HepG2 (cell line): ENCODE results near the gene AKAP6. TPM values are rescaled to one million over a fixed set of nuclear protein-coding genes. Genes with fewer than 3 reads are reported as not detected.

ENCODE experiments used
- CBX5 ChIP-seq: sonication (generic); formaldehyde crosslinking; IDR thresholded peaks from 2 replicates; pipeline ENCODE4 v1.4.0; 2020; ENCODE audit warnings: missing genetic modification reagents, borderline replicate concordance
- GATAD2A ChIP-seq: IDR thresholded peaks from 2 replicates; pipeline ENCODE4 v1.6.1; 2016
- LCORL ChIP-seq, 2 experiments: fragments of 450-650 bp in 1 of 2; sonication (generic) in 1 of 2; formaldehyde crosslinking in 1 of 2; IDR thresholded peaks; 2 replicates each; pipeline versions ENCODE4 v1.5.0 to v1.6.1; 2017 to 2020; ENCODE audit warnings: antibody characterized with exemption in 1 of 2, missing genetic modification reagents in 1 of 2
- MAFF ChIP-seq: IDR thresholded peaks from 2 replicates; pipeline ENCODE4 v1.6.1; 2011; ENCODE audit warnings: low read depth, low read length, improper control_type of control experiment
- MED13 ChIP-seq: sonication (generic); formaldehyde crosslinking; IDR thresholded peaks from 2 replicates; pipeline ENCODE4 v1.5.0; 2020; ENCODE audit warnings: missing genetic modification reagents
- MED8 ChIP-seq: sonication (generic); formaldehyde crosslinking; IDR thresholded peaks from 2 replicates; pipeline ENCODE4 v1.8.1; 2023; ENCODE audit warnings: mild to moderate bottlenecking, missing genetic modification reagents; ENCODE audit not compliant: insufficient replicate concordance
- PITX1 ChIP-seq: sonication (generic); formaldehyde crosslinking; IDR thresholded peaks from 2 replicates; pipeline ENCODE4 v1.5.1; 2020; ENCODE audit warnings: mild to moderate bottlenecking, missing genetic modification reagents
- RERE ChIP-seq: IDR thresholded peaks from 2 replicates; pipeline ENCODE4 v1.6.1; 2016; ENCODE audit warnings: low read depth, missing genetic modification reagents, missing compliant biosample characterization
- SOX6 ChIP-seq, 2 experiments: fragments of 450-650 bp in 1 of 2; sonication (generic) in 1 of 2; formaldehyde crosslinking in 1 of 2; IDR thresholded peaks; 2 replicates each; pipeline versions ENCODE4 v1.4.0 to v1.6.1; 2017 to 2020; ENCODE audit warnings: antibody characterized with exemption in 1 of 2, mild to moderate bottlenecking in 1 of 2, missing genetic modification reagents in 1 of 2
- TARDBP ChIP-seq: sonication (generic); formaldehyde crosslinking; IDR thresholded peaks from 2 replicates; pipeline ENCODE4 v1.8.0; 2022; ENCODE audit warnings: mild to moderate bottlenecking, missing genetic modification reagents
- TFDP1 ChIP-seq: IDR thresholded peaks from 2 replicates; pipeline ENCODE4 v1.6.1; 2016; ENCODE audit warnings: missing compliant biosample characterization, missing genetic modification reagents, borderline replicate concordance
- ZFP62 ChIP-seq: sonication (generic); formaldehyde crosslinking; IDR thresholded peaks from 2 replicates; pipeline ENCODE4 v1.4.0; 2020; ENCODE audit warnings: missing genetic modification reagents
- ZNF20 ChIP-seq: sonication (generic); formaldehyde crosslinking; IDR thresholded peaks from 2 replicates; pipeline ENCODE4 v1.4.0; 2020; ENCODE audit warnings: mild to moderate bottlenecking, moderate library complexity, missing genetic modification reagents
- ZNF564 ChIP-seq: sonication (generic); formaldehyde crosslinking; IDR thresholded peaks from 2 replicates; pipeline ENCODE4 v1.8.1; 2023; ENCODE audit warnings: mild to moderate bottlenecking, missing genetic modification reagents
- polyA plus RNA-seq, 8 experiments: library from polyadenylated mRNA; depleted of rRNA in 3 of 8; stranded (reverse) in 7 of 8; unstranded in 1 of 8; fragments of >200 nt; fragmentation: Illumina TruSeq in 4 of 8; extraction: Trizol in 4 of 8; gene quantifications; 2 replicates each; pipeline versions ENCODE4 v1.2.1 to v1.2.3, GENCODE V29; 2011 to 2016; ENCODE audit warnings: low read depth in 4 of 8, missing spikeins in 1 of 8, mixed read lengths in 1 of 8; ENCODE audit not compliant: insufficient read depth in 1 of 8
- total RNA-seq, 5 experiments: library from RNA; depleted of rRNA; stranded (reverse); fragments of >200 nt; fragmentation: Illumina TruSeq; extraction: Trizol; gene quantifications; 2 replicates each; pipeline ENCODE4 v1.2.3, GENCODE V29; 2016; ENCODE audit warnings: low read depth in 1 of 5
- TF ChIP-seq, protein P1 (sequence below): sonication (generic); formaldehyde crosslinking; IDR thresholded peaks from 2 replicates; pipeline ENCODE4 v1.9.0; 2021; ENCODE audit warnings: mild to moderate bottlenecking, missing genetic modification reagents
- TF ChIP-seq, protein P2 (sequence below): IDR thresholded peaks from 2 replicates; pipeline ENCODE4 v1.6.1; 2016; ENCODE audit warnings: missing genetic modification reagents, missing compliant biosample characterization

The AKAP6 gene
- total and polyA plus RNA-seq, 2 of the 13 experiments (the other 11 are each of a cell fraction or from before 2014, with no cell fraction given): 1.4 TPM

- no peak for TF ChIP-seq RERE (CRISPR knock-in tag)
- no peak for TF ChIP-seq ZNF564 (CRISPR knock-in tag)
- TF ChIP-seq GATAD2A: 0 out of 2 replicates have a peak, but pooled peaks have one; percentile 18
- no peak for TF ChIP-seq SOX6 (IDR thresholded peaks at IDR 0.05)
- no peak for TF ChIP-seq SOX6 (CRISPR knock-in tag; IDR thresholded peaks at IDR 0.05)
- TF ChIP-seq TFDP1: no peak
- TF ChIP-seq MAFF: no peak
- TF ChIP-seq, protein P1, sequence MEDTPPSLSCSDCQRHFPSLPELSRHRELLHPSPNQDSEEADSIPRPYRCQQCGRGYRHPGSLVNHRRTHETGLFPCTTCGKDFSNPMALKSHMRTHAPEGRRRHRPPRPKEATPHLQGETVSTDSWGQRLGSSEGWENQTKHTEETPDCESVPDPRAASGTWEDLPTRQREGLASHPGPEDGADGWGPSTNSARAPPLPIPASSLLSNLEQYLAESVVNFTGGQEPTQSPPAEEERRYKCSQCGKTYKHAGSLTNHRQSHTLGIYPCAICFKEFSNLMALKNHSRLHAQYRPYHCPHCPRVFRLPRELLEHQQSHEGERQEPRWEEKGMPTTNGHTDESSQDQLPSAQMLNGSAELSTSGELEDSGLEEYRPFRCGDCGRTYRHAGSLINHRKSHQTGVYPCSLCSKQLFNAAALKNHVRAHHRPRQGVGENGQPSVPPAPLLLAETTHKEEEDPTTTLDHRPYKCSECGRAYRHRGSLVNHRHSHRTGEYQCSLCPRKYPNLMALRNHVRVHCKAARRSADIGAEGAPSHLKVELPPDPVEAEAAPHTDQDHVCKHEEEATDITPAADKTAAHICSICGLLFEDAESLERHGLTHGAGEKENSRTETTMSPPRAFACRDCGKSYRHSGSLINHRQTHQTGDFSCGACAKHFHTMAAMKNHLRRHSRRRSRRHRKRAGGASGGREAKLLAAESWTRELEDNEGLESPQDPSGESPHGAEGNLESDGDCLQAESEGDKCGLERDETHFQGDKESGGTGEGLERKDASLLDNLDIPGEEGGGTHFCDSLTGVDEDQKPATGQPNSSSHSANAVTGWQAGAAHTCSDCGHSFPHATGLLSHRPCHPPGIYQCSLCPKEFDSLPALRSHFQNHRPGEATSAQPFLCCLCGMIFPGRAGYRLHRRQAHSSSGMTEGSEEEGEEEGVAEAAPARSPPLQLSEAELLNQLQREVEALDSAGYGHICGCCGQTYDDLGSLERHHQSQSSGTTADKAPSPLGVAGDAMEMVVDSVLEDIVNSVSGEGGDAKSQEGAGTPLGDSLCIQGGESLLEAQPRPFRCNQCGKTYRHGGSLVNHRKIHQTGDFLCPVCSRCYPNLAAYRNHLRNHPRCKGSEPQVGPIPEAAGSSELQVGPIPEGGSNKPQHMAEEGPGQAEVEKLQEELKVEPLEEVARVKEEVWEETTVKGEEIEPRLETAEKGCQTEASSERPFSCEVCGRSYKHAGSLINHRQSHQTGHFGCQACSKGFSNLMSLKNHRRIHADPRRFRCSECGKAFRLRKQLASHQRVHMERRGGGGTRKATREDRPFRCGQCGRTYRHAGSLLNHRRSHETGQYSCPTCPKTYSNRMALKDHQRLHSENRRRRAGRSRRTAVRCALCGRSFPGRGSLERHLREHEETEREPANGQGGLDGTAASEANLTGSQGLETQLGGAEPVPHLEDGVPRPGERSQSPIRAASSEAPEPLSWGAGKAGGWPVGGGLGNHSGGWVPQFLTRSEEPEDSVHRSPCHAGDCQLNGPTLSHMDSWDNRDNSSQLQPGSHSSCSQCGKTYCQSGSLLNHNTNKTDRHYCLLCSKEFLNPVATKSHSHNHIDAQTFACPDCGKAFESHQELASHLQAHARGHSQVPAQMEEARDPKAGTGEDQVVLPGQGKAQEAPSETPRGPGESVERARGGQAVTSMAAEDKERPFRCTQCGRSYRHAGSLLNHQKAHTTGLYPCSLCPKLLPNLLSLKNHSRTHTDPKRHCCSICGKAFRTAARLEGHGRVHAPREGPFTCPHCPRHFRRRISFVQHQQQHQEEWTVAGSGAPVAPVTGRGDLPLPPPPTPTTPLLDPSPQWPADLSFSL: 0 out of 2 replicates have a peak, but pooled peaks have one; percentile 27
- no peak for TF ChIP-seq MED13 (CRISPR knock-in tag)
- no peak for TF ChIP-seq TARDBP (CRISPR knock-in tag)
- no peak for TF ChIP-seq CBX5 (CRISPR knock-in tag)
- TF ChIP-seq ZNF20: no peak
- TF ChIP-seq ZFP62: no peak
- TF ChIP-seq LCORL (IDR thresholded peaks at IDR 0.05): no peak
- TF ChIP-seq LCORL (CRISPR knock-in tag; IDR thresholded peaks at IDR 0.05): 0 out of 2 replicates have a peak, but pooled peaks have one; percentile 18
- TF ChIP-seq, protein P2, sequence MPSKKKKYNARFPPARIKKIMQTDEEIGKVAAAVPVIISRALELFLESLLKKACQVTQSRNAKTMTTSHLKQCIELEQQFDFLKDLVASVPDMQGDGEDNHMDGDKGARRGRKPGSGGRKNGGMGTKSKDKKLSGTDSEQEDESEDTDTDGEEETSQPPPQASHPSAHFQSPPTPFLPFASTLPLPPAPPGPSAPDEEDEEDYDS: no peak
- no peak for TF ChIP-seq MED8 (CRISPR knock-in tag)
- no peak for TF ChIP-seq PITX1 (CRISPR knock-in tag)
Measured at GRCh38 chr14:32576088-32576795, 247.1 kb downstream of the AKAP6 start (continued).
